WTC11 (cell line): ENCODE measurements around the gene CCDC60. TPM values are rescaled to one million over a fixed set of nuclear protein-coding genes. Genes with fewer than 3 reads are reported as not detected.
A peak's percentile ranks its signal among the peaks of the same experiment; 100 is the strongest.
"Not testable (repeated sequence)": the region's sequence is repeated elsewhere in the genome, so short reads cannot be mapped to it uniquely, and the experiment has no call there.

Experiments
- ATAC-seq: fragments of 200-7000 bp; cut with Tn5 transposase; 2 replicates; pipeline ENCODE4 v1.10.0; 2021; ENCODE audit warnings: mild to moderate bottlenecking, moderate library complexity
- CTCF ChIA-PET: fragments of 300-600 bp; sonication (Branson Sonifier 250); formaldehyde crosslinking; loops from one replicate; lab custom pipeline; 2021; ENCODE audit warnings: antibody characterized with exemption; lab: Charles Lee
- POLR2A ChIA-PET: fragments of 350-600 bp; sonication (Branson Sonifier 250); formaldehyde crosslinking; loops from one replicate; lab custom pipeline; 2021; ENCODE audit warnings: antibody characterized with exemption; lab: Charles Lee
- DNase-seq: peaks from one replicate; pipeline ENCODE4 v3.0.0; 2021; ENCODE audit warnings: low spot score
- H3K27ac Mint-ChIP-seq: 2 replicates; pipeline ENCODE4 v1.8.0; 2021; ENCODE audit warnings: mixed read lengths
- H3K27me3 Mint-ChIP-seq: 2 replicates; pipeline ENCODE4 v1.8.0; 2021; ENCODE audit warnings: low read depth, mild to moderate bottlenecking, moderate library complexity, mixed read lengths
- H3K36me3 Mint-ChIP-seq: 2 replicates; pipeline ENCODE4 v1.8.0; 2021; ENCODE audit warnings: mixed read lengths
- H3K4me1 Mint-ChIP-seq: 2 replicates; pipeline ENCODE4 v1.8.0; 2022; ENCODE audit warnings: mixed read lengths
- H3K4me3 Mint-ChIP-seq: 2 replicates; pipeline ENCODE4 v1.8.0; 2021; ENCODE audit warnings: mild to moderate bottlenecking, moderate library complexity, mixed read lengths
- H3K9me3 Mint-ChIP-seq: 2 replicates; pipeline ENCODE4 v1.8.0; 2021; ENCODE audit warnings: mixed read lengths
- ATF3 ChIP-seq: sonication (generic); formaldehyde crosslinking; conservative IDR thresholded peaks from 2 replicates; pipeline ENCODE4 v1.8.1; 2022; ENCODE audit warnings: mild to moderate bottlenecking, missing genetic modification reagents
- CBFB ChIP-seq: sonication (generic); formaldehyde crosslinking; IDR thresholded peaks from 2 replicates; pipeline ENCODE4 v1.8.1; 2022; ENCODE audit warnings: mild to moderate bottlenecking, low read depth, missing genetic modification reagents
- CTCF ChIP-seq: fragments of 200-600 bp; IDR thresholded peaks from 2 replicates; pipeline ENCODE4 v1.8.0; 2022; ENCODE audit warnings: antibody characterized with exemption
- EMX1 ChIP-seq: fragments of 250-450 bp; sonication (Bioruptor Pico); IDR thresholded peaks from 2 replicates; pipeline ENCODE4 v1.8.0; 2021; ENCODE audit warnings: mild to moderate bottlenecking
- ESRRA ChIP-seq: sonication (generic); formaldehyde crosslinking; IDR thresholded peaks from 2 replicates; pipeline ENCODE4 v1.8.1; 2022; ENCODE audit warnings: mild to moderate bottlenecking, missing genetic modification reagents, borderline replicate concordance
- FOXK1 ChIP-seq: sonication (generic); formaldehyde crosslinking; IDR thresholded peaks from 2 replicates; pipeline ENCODE4 v1.8.0; 2022; ENCODE audit warnings: mild to moderate bottlenecking, moderate library complexity, missing genetic modification reagents
- JAZF1 ChIP-seq: fragments of 250-450 bp; sonication (Bioruptor Pico); IDR thresholded peaks from 2 replicates; pipeline ENCODE4 v1.9.0; 2021; ENCODE audit warnings: moderate library complexity, mild to moderate bottlenecking, inconsistent platforms
- MAX ChIP-seq: sonication (generic); formaldehyde crosslinking; IDR thresholded peaks from 2 replicates; pipeline ENCODE4 v1.8.0; 2022; ENCODE audit warnings: mild to moderate bottlenecking, missing genetic modification reagents
- MXD4 ChIP-seq: fragments of 250-450 bp; sonication (Bioruptor Pico); IDR thresholded peaks from 2 replicates; pipeline ENCODE4 v1.8.0; 2021; ENCODE audit warnings: mild to moderate bottlenecking, moderate library complexity, borderline replicate concordance
- USF1 ChIP-seq: sonication (generic); formaldehyde crosslinking; IDR thresholded peaks from 2 replicates; pipeline ENCODE4 v1.8.0; 2022; ENCODE audit warnings: mild to moderate bottlenecking, missing genetic modification reagents
- ZBTB43 ChIP-seq: sonication (generic); formaldehyde crosslinking; IDR thresholded peaks from 2 replicates; pipeline ENCODE4 v1.8.1; 2023; ENCODE audit warnings: mild to moderate bottlenecking, missing genetic modification reagents
- ZNF138 ChIP-seq: sonication (generic); formaldehyde crosslinking; conservative IDR thresholded peaks from 2 replicates; pipeline ENCODE4 v1.8.1; 2022; ENCODE audit warnings: mild to moderate bottlenecking, moderate library complexity, missing genetic modification reagents
- ZNF317 ChIP-seq: sonication (generic); formaldehyde crosslinking; IDR thresholded peaks from 2 replicates; pipeline ENCODE4 v1.8.1; 2023; ENCODE audit warnings: low read depth, mild to moderate bottlenecking, moderate library complexity, missing genetic modification reagents, borderline replicate concordance
- ZNF671 ChIP-seq: fragments of 250-450 bp; sonication (Bioruptor Pico); IDR thresholded peaks from 2 replicates; pipeline ENCODE4 v1.8.0; 2021; ENCODE audit warnings: mild to moderate bottlenecking
- total RNA-seq: library from RNA; stranded (reverse); gene quantifications from 3 replicates; pipeline ENCODE4 v1.2.3, GENCODE V29; 2021
- TF ChIP-seq, protein P1 (sequence below): sonication (generic); formaldehyde crosslinking; IDR thresholded peaks from 2 replicates; pipeline ENCODE4 v1.8.0; 2023; ENCODE audit warnings: missing genetic modification reagents, mild to moderate bottlenecking, borderline replicate concordance
- TF ChIP-seq, protein P2 (sequence below): sonication (generic); formaldehyde crosslinking; IDR thresholded peaks from 2 replicates; pipeline ENCODE4 v1.8.1; 2022; ENCODE audit warnings: low read depth, mild to moderate bottlenecking, moderate library complexity, missing genetic modification reagents, borderline replicate concordance

CCDC60 gene
- total RNA-seq, 1 experiment from 2014 or later: 1.1 TPM

DNA sequence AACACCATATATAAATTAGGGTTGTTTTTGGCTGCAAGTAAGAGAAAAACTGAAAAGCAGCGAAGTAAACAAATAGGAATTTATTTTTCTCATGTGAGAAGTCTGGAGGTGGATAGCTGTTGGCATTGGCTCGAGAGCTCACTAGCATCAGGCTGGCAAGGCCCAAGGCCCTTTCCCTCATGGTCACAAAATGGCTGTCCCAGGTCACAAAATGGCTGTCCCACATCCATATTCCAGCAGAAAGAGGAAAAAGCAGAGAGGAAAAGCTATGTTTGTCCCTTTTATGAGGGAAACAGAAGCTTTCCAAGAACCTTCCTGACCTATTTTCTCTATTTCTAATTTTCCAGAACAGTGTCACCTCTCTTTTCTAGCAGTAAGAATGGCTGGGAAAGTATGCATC, 7.5 kb downstream of the CCDC60 start:
- Mint-ChIP-seq H3K27ac (no peak overlapping the region), H3K4me1 (peaks cover 24% of the 10 kb centered on the region), H3K27me3 (peaks cover 68% of the 10 kb centered on the region), H3K4me3 (no peak overlapping the region), H3K36me3 (no peaks in the 10 kb centered on the region; the same call in 1 of the 2 replicates), H3K9me3 (peaks cover 6% of the 10 kb centered on the region)
- POLR2A ChIA-PET: no interaction called here
- ATAC-seq (no peak), DNase-seq (no peak)
- TF ChIP-seq ATF3 (CRISPR knock-in tag) (no peak), ESRRA (no peak)
- CTCF ChIA-PET: interaction anchor here (1.0 to 1.8 kb wide), 4 partner anchors 8 to 139 kb away, joined by 3 to 10 read pairs (median 4); no protein-coding TSS in a partner anchor

GRCh38 chr12:119343130-119343529, 8.6 kb downstream of the CCDC60 start:
- CTCF ChIA-PET: no interaction called here
- ATAC-seq: no peak
- H3K27ac Mint-ChIP-seq: no peak overlapping the region
- H3K27me3 Mint-ChIP-seq: peaks cover 57% of the 10 kb centered on the region
- POLR2A ChIA-PET: no interaction called here
- H3K4me1 Mint-ChIP-seq: peaks cover 23% of the 10 kb centered on the region
- no peak for TF ChIP-seq USF1
- no peak for TF ChIP-seq ZNF671
- TF ChIP-seq ZNF317: no peak
- no peak for TF ChIP-seq EMX1 (CRISPR knock-in tag)
- TF ChIP-seq, protein P1, sequence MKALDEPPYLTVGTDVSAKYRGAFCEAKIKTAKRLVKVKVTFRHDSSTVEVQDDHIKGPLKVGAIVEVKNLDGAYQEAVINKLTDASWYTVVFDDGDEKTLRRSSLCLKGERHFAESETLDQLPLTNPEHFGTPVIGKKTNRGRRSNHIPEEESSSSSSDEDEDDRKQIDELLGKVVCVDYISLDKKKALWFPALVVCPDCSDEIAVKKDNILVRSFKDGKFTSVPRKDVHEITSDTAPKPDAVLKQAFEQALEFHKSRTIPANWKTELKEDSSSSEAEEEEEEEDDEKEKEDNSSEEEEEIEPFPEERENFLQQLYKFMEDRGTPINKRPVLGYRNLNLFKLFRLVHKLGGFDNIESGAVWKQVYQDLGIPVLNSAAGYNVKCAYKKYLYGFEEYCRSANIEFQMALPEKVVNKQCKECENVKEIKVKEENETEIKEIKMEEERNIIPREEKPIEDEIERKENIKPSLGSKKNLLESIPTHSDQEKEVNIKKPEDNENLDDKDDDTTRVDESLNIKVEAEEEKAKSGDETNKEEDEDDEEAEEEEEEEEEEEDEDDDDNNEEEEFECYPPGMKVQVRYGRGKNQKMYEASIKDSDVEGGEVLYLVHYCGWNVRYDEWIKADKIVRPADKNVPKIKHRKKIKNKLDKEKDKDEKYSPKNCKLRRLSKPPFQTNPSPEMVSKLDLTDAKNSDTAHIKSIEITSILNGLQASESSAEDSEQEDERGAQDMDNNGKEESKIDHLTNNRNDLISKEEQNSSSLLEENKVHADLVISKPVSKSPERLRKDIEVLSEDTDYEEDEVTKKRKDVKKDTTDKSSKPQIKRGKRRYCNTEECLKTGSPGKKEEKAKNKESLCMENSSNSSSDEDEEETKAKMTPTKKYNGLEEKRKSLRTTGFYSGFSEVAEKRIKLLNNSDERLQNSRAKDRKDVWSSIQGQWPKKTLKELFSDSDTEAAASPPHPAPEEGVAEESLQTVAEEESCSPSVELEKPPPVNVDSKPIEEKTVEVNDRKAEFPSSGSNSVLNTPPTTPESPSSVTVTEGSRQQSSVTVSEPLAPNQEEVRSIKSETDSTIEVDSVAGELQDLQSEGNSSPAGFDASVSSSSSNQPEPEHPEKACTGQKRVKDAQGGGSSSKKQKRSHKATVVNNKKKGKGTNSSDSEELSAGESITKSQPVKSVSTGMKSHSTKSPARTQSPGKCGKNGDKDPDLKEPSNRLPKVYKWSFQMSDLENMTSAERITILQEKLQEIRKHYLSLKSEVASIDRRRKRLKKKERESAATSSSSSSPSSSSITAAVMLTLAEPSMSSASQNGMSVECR (CRISPR knock-in tag): no peak
- TF ChIP-seq MAX: no peak
- H3K9me3 Mint-ChIP-seq: peaks cover 6% of the 10 kb centered on the region
- no peaks in the 10 kb centered on the region; the same call in 1 of the 2 replicates for H3K36me3 Mint-ChIP-seq
- no peak overlapping the region for H3K4me3 Mint-ChIP-seq
- DNase-seq: no peak

DNA sequence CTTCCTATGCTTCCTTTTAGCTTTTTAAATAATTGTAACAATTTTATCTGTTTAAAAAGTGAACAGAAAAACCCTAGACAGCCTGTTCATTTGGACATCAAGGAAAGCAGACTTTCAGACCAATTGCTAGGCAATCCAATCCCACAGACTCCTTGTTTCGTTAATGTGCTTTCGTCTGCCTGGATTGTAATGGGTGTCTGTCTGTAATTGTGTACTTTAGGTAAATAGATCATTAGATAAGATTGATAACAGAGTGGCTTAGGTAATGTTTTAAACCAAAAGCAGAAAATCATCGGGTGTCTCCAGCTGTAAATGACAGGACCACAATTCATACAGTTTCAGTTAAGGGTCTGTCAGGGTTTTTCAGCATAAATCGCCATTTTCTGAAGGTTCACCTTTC, 19.6 kb downstream of the CCDC60 start:
- H3K4me3 Mint-ChIP-seq: no peak overlapping the region
- ATAC-seq: no peak
- ChIA-PET CTCF (no interaction called here), POLR2A (no interaction called here)
- no peaks in the 10 kb centered on the region for H3K4me1 Mint-ChIP-seq
- no peak overlapping the region for H3K27ac Mint-ChIP-seq
- peaks cover 25% of the 10 kb centered on the region for H3K27me3 Mint-ChIP-seq
- H3K36me3 Mint-ChIP-seq: peaks cover 44% of the 10 kb centered on the region
- H3K9me3 Mint-ChIP-seq: peaks cover 68% of the 10 kb centered on the region
- no peak for DNase-seq
- TF ChIP-seq JAZF1 (CRISPR knock-in tag): no peak
- no peak for TF ChIP-seq ZNF138 (CRISPR knock-in tag)
- TF ChIP-seq CBFB (CRISPR knock-in tag): no peak
- no peak for TF ChIP-seq ZNF317

- POLR2A ChIA-PET, DNase-seq, H3K27me3 Mint-ChIP-seq, ATAC-seq, H3K4me3 Mint-ChIP-seq, CTCF ChIA-PET, H3K27ac Mint-ChIP-seq: not testable (repeated sequence)
- Mint-ChIP-seq H3K4me1 (peaks cover 25% of the 10 kb centered on the region), H3K9me3 (peaks cover 44% of the 10 kb centered on the region), H3K36me3 (peaks cover 39% of the 10 kb centered on the region)
Measured at GRCh38 chr12:119360366-119360765, 25.8 kb downstream of the CCDC60 start.

- DNase-seq (no peak), ATAC-seq (no peak; the same call in 1 of the 2 replicates)
- no peak overlapping the region for H3K4me3 Mint-ChIP-seq
- peaks cover 17% of the 10 kb centered on the region for H3K9me3 Mint-ChIP-seq
- ChIA-PET POLR2A (no interaction called here), CTCF (interaction anchor here (1.0 to 1.8 kb wide), 4 partner anchors 50 to 210 kb away, joined by 3 to 6 read pairs (median 6); no protein-coding TSS in a partner anchor)
- H3K27me3 Mint-ChIP-seq: no peaks in the 10 kb centered on the region; the same call in 1 of the 2 replicates
- H3K27ac Mint-ChIP-seq: peak overlapping the region; percentile 96
- H3K4me1 Mint-ChIP-seq: peaks cover 38% of the 10 kb centered on the region
- H3K36me3 Mint-ChIP-seq: peaks cover 18% of the 10 kb centered on the region
- TF ChIP-seq MXD4 (CRISPR knock-in tag): no peak
- no peak for TF ChIP-seq MAX
- TF ChIP-seq CTCF: no peak
- TF ChIP-seq ZBTB43: no peak
- no peak for TF ChIP-seq FOXK1
- TF ChIP-seq, protein P2, sequence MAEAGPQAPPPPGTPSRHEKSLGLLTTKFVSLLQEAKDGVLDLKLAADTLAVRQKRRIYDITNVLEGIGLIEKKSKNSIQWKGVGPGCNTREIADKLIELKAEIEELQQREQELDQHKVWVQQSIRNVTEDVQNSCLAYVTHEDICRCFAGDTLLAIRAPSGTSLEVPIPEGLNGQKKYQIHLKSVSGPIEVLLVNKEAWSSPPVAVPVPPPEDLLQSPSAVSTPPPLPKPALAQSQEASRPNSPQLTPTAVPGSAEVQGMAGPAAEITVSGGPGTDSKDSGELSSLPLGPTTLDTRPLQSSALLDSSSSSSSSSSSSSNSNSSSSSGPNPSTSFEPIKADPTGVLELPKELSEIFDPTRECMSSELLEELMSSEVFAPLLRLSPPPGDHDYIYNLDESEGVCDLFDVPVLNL (CRISPR knock-in tag): no peak
Measured at GRCh38 chr12:119363037-119363436, 28.5 kb downstream of the CCDC60 start.
